ENCODE measurements around the gene SPINK8.
"Not testable (repeated sequence)": the region's sequence is repeated elsewhere in the genome, so short reads cannot be mapped to it uniquely, and the experiment has no call there.

SPINK8 gene

DNA sequence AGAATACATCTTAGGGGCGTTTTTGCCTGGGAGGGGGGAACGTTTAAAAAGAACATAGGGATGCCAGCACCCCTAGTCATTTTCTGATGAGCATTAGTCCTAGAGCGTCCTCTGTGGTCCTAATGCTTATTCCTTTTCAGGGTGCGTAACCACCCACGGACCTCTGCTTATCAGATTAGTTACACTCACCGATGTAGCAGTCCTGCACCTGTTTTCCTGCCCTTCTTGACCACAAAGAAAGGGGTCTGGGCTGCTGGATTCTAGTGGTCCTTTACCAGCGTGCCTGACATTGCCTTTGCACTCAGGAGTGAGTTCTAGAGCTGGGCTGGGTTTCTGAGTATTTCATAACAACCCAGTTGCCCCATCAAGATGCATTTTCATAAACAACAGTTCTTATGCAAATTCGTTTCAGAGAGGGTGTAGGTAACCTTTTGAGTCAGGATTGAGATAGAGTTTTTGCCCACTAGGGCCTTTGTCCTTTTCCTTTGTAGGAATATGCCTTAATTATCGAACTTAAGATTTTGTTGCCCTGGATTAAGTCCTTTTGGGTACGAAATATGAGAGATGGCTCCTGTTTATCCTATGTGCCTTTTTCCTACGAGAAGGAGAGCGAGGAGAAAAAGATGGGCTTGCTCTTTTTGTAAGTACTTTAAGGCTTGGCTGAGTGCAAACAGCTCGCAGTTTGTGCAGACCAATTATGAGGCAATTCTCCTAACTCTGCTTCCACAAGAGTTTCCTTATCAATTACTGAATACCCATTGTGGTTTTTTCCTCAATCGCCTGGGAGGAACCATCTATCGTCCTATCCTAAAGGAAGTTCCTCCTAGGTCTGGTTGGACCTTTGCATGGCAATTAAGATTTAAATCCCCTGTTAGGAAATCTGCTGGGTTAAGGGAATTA, at the start of gene SPINK8:
TSS of gene SPINK8 (minus strand) at position 316 of the 900 bp plus-strand sequence. CDS start 5,320 bp downstream, outside the sequence.
- not testable (repeated sequence) for H3K4me1 Mint-ChIP-seq, H3K27ac Mint-ChIP-seq, H3K27me3 Mint-ChIP-seq, H3K4me3 Mint-ChIP-seq, H3K36me3 Mint-ChIP-seq, H3K9me3 Mint-ChIP-seq

DNA sequence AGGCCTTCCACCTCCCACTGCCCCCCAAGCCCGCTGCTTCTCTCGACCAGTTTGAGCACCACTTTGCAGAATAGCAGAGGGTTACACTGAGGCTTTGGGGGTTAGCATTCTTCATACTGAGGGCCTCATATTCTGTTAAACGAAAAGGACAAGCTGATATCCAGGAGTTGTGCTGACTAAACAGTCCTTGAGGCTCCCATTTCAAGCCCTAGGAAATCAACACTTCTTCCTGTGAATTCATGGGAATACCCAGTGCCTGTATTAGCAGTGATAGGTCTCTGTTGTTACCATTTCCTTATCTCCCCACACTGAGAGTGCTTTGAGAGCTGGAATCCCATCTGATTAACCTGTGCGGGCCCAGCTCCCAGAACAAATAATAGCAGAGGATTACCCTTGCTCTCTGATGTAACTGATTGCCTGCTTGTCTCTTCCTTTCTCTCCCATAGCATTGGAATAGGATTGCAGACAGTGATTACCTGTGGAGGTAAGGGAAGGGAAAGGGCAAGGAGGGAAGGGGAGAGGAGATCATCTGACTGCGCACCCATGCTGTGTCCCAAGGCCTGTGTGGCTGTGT, 39.5 kb upstream of the SPINK8 start:
- Mint-ChIP-seq H3K27me3 (no peaks in the 10 kb centered on the region), H3K36me3 (no peaks in the 10 kb centered on the region), H3K4me3 (no peak overlapping the region), H3K27ac (no peak overlapping the region), H3K9me3 (no peaks in the 10 kb centered on the region), H3K4me1 (no peaks in the 10 kb centered on the region)

- no peak overlapping the region for H3K4me3 Mint-ChIP-seq
- H3K4me1 Mint-ChIP-seq = no peaks in the 10 kb centered on the region
- no peaks in the 10 kb centered on the region for H3K36me3 Mint-ChIP-seq
- H3K9me3 Mint-ChIP-seq = no peaks in the 10 kb centered on the region
- H3K27ac Mint-ChIP-seq = no peak overlapping the region
- H3K27me3 Mint-ChIP-seq = no peaks in the 10 kb centered on the region
Measured at GRCh38 chr3:48372377-48372770, 38.9 kb upstream of the SPINK8 start.

DNA sequence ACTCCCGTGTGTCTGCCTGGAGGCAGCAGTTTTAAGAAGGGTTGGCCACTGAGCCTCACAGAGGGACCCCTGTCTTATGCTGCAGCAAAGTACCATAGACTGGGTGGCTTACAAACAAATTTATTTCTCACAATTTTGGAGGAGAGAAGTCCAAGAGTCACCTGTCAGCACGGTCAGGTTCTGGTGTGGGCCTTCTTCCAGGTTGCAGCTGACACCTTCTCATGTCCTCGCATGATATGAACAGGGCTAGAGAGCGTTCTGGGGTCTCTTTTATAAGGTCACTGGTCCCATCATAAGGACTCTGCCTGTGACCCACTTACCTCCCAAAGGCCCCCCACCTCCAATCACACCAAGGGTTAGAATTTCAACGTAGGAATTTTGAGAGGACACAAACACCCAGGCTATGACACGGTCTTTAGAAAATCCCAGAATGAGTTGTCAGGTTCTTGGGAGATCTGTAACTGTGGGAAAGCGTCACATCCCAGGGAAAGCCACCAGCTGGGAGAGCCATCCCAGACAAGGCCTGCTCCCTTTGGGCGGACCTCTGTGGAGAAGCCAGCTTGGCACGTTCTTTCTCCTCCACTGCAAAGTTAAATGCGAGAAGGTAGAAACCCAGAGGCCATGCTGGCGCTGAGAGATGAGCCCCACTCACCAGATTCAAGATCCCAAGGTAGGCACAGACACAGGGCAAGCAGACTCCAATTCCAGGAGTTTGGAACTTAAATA, 38.4 kb upstream of the SPINK8 start, which contains the start of gene FBXW12:
TSS of gene FBXW12 (plus strand) at position 569 of the 726 bp plus-strand sequence. CDS start 549 bp downstream, outside the sequence.
- Mint-ChIP-seq H3K9me3 (no peaks in the 10 kb centered on the region), H3K4me3 (no peak within 1 kb of the TSS), H3K27me3 (no peaks in the 10 kb centered on the region), H3K4me1 (no peaks in the 10 kb centered on the region), H3K27ac (no peak within 1 kb of the TSS), H3K36me3 (no peaks in the 10 kb centered on the region)

- H3K27ac Mint-ChIP-seq = no peak overlapping the region
- H3K4me3 Mint-ChIP-seq = no peak overlapping the region
- no peaks in the 10 kb centered on the region for H3K36me3 Mint-ChIP-seq
- no peaks in the 10 kb centered on the region for H3K27me3 Mint-ChIP-seq
- no peaks in the 10 kb centered on the region for H3K9me3 Mint-ChIP-seq
- no peaks in the 10 kb centered on the region for H3K4me1 Mint-ChIP-seq
Measured at GRCh38 chr3:48370333-48370713, 36.9 kb upstream of the SPINK8 start.

DNA sequence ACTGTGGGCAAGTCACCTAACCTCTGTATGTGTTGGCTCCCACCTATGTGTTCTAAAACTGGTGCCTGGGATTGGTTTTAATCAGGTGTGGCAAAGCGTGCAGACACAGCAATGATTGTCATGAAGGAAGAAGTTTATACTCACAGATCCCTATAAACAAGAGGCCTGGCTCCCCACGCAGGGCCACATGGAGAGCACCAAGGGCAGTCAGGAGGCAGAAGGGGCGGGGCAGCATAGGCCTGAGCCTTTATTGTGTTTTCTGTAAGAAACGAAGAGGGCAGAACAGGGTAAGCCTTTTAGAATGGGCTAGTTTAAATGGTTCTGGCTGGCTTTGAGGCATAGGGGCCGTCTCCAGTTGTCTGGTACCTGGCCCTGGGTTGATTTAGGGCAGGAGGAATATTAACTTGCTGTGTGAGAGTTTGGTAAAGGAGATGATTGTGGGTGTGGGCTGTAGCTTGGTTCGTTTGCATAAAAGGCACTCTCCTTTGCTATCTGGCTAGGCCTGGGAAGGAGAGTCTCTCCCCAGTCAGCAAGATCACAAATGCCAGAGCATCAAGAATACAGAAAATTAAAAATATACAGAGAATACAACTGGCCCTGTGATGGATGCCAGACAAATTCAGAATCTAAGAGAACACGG, 36.4 kb upstream of the SPINK8 start:
- Mint-ChIP-seq H3K4me3 (no peak overlapping the region), H3K36me3 (no peaks in the 10 kb centered on the region), H3K9me3 (no peaks in the 10 kb centered on the region), H3K4me1 (no peaks in the 10 kb centered on the region), H3K27ac (no peak overlapping the region), H3K27me3 (no peaks in the 10 kb centered on the region)

GRCh38 chr3:48367201-48367600, 33.7 kb upstream of the SPINK8 start:
- Mint-ChIP-seq H3K9me3 (peaks cover 2% of the 10 kb centered on the region), H3K36me3 (no peaks in the 10 kb centered on the region), H3K27ac (no peak overlapping the region), H3K4me3 (no peak overlapping the region), H3K27me3 (no peaks in the 10 kb centered on the region), H3K4me1 (no peaks in the 10 kb centered on the region)

- Mint-ChIP-seq H3K4me3 (no peak overlapping the region), H3K27me3 (peaks cover 4% of the 10 kb centered on the region), H3K9me3 (peaks cover 12% of the 10 kb centered on the region), H3K36me3 (peaks cover 5% of the 10 kb centered on the region), H3K4me1 (no peaks in the 10 kb centered on the region), H3K27ac (no peak overlapping the region)
Measured at GRCh38 chr3:48364840-48365239, 31.4 kb upstream of the SPINK8 start.

GRCh38 chr3:48361928-48362327, 28.5 kb upstream of the SPINK8 start:
- Mint-ChIP-seq H3K27me3 (peaks cover 6% of the 10 kb centered on the region), H3K36me3 (peaks cover 5% of the 10 kb centered on the region), H3K9me3 (peaks cover 12% of the 10 kb centered on the region), H3K4me1 (no peaks in the 10 kb centered on the region), H3K27ac (no peak overlapping the region), H3K4me3 (no peak overlapping the region)

- peaks cover 7% of the 10 kb centered on the region for H3K27me3 Mint-ChIP-seq
- no peaks in the 10 kb centered on the region for H3K4me1 Mint-ChIP-seq
- peaks cover 6% of the 10 kb centered on the region for H3K9me3 Mint-ChIP-seq
- H3K27ac Mint-ChIP-seq = no peak overlapping the region
- H3K36me3 Mint-ChIP-seq = peaks cover 3% of the 10 kb centered on the region
- H3K4me3 Mint-ChIP-seq = no peak overlapping the region
Measured at GRCh38 chr3:48356419-48356818, 23.0 kb upstream of the SPINK8 start.

DNA sequence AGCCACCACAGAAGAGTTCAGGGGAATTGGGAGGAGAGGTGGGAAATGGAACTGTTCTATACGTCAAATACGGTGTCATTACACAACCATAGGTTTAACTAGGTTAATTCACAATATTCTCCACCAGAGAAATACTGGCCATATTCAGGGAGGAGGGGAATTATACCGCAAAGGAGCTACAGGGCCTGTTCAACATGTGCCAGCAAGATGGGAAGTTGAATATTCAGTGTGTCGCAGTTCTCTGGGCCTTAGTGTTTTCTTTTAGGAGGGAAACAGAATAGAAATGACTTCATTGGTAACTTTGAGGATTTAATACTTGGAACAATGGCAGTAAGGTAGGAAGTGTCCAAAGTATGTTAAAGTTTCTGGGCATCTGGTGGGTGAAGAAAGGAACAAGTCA, 20.5 kb upstream of the SPINK8 start:
- no peak overlapping the region for H3K27ac Mint-ChIP-seq
- H3K27me3 Mint-ChIP-seq = peaks cover 4% of the 10 kb centered on the region
- H3K4me3 Mint-ChIP-seq = no peak overlapping the region
- no peaks in the 10 kb centered on the region for H3K36me3 Mint-ChIP-seq
- H3K4me1 Mint-ChIP-seq = no peaks in the 10 kb centered on the region
- H3K9me3 Mint-ChIP-seq = no peaks in the 10 kb centered on the region

DNA sequence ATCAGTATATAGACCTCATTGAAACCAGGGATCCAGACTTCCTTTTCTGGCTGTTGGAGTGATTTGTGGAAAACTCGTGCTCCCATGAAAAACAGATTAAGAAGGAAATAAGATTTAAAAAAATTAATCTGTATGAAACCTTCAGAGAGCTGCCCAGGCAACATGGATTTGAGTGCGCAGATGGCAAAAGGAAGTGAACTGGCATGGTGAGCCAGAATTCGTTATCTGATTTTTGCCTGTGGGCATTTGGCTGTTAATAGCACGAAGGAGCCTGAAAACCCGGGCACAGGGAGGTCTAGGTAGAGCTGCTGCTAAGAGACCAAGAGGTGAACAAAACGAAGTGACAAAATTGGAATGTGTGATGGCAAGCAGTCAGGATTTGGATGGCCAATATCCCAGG, 19.1 kb upstream of the SPINK8 start:
- peaks cover 3% of the 10 kb centered on the region for H3K27me3 Mint-ChIP-seq
- no peaks in the 10 kb centered on the region for H3K4me1 Mint-ChIP-seq
- no peaks in the 10 kb centered on the region for H3K9me3 Mint-ChIP-seq
- H3K36me3 Mint-ChIP-seq = no peaks in the 10 kb centered on the region
- H3K4me3 Mint-ChIP-seq = no peak overlapping the region
- H3K27ac Mint-ChIP-seq = no peak overlapping the region

DNA sequence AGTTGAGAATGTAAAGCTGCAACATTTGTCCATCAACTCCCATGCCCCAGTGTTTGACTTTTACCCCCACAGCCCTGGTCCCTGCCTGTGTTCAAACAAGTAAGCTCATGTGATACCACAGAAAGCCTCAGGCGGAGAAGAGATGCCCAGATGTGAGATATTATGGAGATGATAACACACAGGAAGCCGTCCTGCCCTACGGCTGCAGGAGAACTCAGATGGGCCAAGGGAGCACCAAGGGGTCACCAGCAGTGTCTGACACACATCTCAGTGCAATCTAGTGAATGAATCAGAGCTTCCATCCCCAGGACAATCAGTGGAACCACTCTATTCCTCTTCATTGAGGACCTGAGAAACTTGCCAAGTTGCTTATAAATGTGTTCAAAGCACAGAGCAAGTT, 14.0 kb upstream of the SPINK8 start:
- Mint-ChIP-seq H3K27me3 (no peaks in the 10 kb centered on the region), H3K9me3 (no peaks in the 10 kb centered on the region), H3K27ac (no peak overlapping the region), H3K4me3 (no peak overlapping the region), H3K36me3 (no peaks in the 10 kb centered on the region), H3K4me1 (no peaks in the 10 kb centered on the region)

- no peaks in the 10 kb centered on the region for H3K9me3 Mint-ChIP-seq
- H3K27ac Mint-ChIP-seq = no peak overlapping the region
- no peak overlapping the region for H3K4me3 Mint-ChIP-seq
- H3K4me1 Mint-ChIP-seq = no peaks in the 10 kb centered on the region
- no peaks in the 10 kb centered on the region for H3K36me3 Mint-ChIP-seq
- H3K27me3 Mint-ChIP-seq = no peaks in the 10 kb centered on the region
Measured at GRCh38 chr3:48345946-48346572, 12.6 kb upstream of the SPINK8 start.

DNA sequence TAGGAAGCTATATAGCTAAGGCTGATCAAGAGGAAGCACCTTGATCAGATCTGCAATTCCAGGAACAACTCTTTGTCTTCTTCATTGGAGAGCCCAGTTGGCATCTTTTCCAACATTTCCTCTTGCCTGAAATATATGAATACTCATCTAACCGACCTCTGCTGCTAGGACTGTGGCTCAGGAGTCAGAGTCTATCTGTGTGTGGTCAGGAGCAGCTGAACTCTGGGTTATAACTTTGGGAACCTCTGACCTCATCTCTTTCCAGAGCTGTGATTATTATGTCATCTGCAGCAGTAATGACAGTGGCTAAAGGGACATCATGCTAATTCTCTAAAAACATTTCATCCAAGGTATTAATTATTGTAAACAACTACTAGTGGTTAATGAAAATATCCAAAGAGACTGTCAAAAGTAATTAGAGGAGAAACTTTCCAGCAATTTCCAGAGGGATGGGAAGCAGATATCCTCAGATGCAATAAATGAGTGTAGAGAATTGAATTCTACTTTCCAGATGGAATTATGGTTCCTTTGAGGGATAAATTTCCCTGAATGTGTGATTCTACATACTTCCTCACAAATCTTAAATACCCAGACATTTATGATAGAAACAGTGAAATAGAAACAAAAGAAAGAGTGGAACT, 11.5 kb upstream of the SPINK8 start:
- Mint-ChIP-seq H3K27ac (no peak overlapping the region), H3K4me3 (no peak overlapping the region), H3K9me3 (no peaks in the 10 kb centered on the region), H3K27me3 (no peaks in the 10 kb centered on the region), H3K4me1 (no peaks in the 10 kb centered on the region), H3K36me3 (no peaks in the 10 kb centered on the region)
